HepG2 (cell line): Measurements from ENCODE around the gene ABHD12. TPM values are rescaled to one million over a fixed set of nuclear protein-coding genes. Genes with fewer than 3 reads are reported as not detected.

Experiments
- ATAC-seq: fragments of 200-7000 bp; cut with Tn5 transposase; 3 replicates; pipeline ENCODE4 v1.9.1; 2020; ENCODE audit warnings: mild to moderate bottlenecking, moderate library complexity
- BruUV-seq: library from RNA; stranded (reverse); fragments of 400-500 nt; replicated peaks from 2 replicates; lab custom pipeline; 2021; lab: Mats Ljungman, UMichigan
- CTCF ChIA-PET: fragments of 300-600 bp; formaldehyde crosslinking; extraction: SDS; loops from one replicate; lab custom pipeline; 2021; ENCODE audit warnings: low total read pairs, inconsistent platforms, low intra/inter-chr PET ratio; lab: Yijun Ruan, JAX
- POLR2A ChIA-PET: fragments of 350-600 bp; sonication (Branson Sonifier 250); formaldehyde crosslinking; loops from one replicate; lab custom pipeline; 2020; ENCODE audit warnings: antibody characterized with exemption, inconsistent platforms; lab: Yijun Ruan, JAX
- DNase-seq: peaks from one replicate; pipeline ENCODE4 v3.0.0-alpha.2; 2015; ENCODE audit warnings: low spot score
- FAIRE-seq: peaks from 3 replicates; lab custom pipeline; 2011; peaks lifted over from hg19 to GRCh38; lab: Jason Lieb, UNC
- H2AFZ ChIP-seq: one replicate; pipeline ENCODE4 v1.6.1; 2011; ENCODE audit warnings: low read length, inconsistent platforms
- H3K27ac ChIP-seq: fragments of 300-600 bp; 3 replicates; pipeline ENCODE4 v1.8.0; 2011; ENCODE audit warnings: mixed run types, mild to moderate bottlenecking, mixed read lengths, low read length, inconsistent platforms; ENCODE audit not compliant: insufficient read depth; ENCODE audit errors: extremely low read length
- H3K27me3 ChIP-seq, 2 experiments: fragments of 200-600 bp in 1 of 2; 2 replicates in 1 of 2; 3 replicates in 1 of 2; pipeline versions ENCODE4 v1.6.0 to v1.8.0; 2011; ENCODE audit warnings: low read length in 2 of 2, mild to moderate bottlenecking in 2 of 2, moderate library complexity in 2 of 2, inconsistent platforms in 1 of 2; ENCODE audit not compliant: insufficient read depth in 2 of 2, control insufficient read depth in 1 of 2
- H3K36me3 ChIP-seq, 2 experiments: fragments of 200-600 bp in 1 of 2; replicated peaks in 1 of 2; 2 replicates in 1 of 2; 3 replicates in 1 of 2; pipeline versions ENCODE4 v1.5.1 to v1.8.0; 2011; ENCODE audit warnings: low read length in 2 of 2, inconsistent platforms in 1 of 2; ENCODE audit not compliant: insufficient read depth in 2 of 2, control insufficient read depth in 1 of 2
- H3K4me1 ChIP-seq: 2 replicates; pipeline ENCODE4 v1.5.1; 2012; ENCODE audit warnings: low read length, inconsistent platforms; ENCODE audit not compliant: insufficient read depth
- H3K4me2 ChIP-seq: 2 replicates; pipeline ENCODE4 v1.6.0; 2011; ENCODE audit warnings: low read depth, low read length, inconsistent platforms
- H3K4me3 ChIP-seq, 3 experiments: fragments of 200-600 bp in 1 of 3; sonication (generic), shearing (Covaris generic) in 1 of 3; replicated peaks in 1 of 3; 2 replicates each; pipeline ENCODE4 v1.5.1; 2011 to 2016; ENCODE audit warnings: low read length in 3 of 3, inconsistent platforms in 2 of 3, low read depth in 2 of 3, mild to moderate bottlenecking in 2 of 3, control low read depth in 1 of 3, mixed read lengths in 1 of 3; ENCODE audit not compliant: insufficient read depth in 1 of 3
- H3K79me2 ChIP-seq: one replicate; pipeline ENCODE4 v1.6.1; 2011; ENCODE audit warnings: low read length, inconsistent platforms; ENCODE audit not compliant: insufficient read depth
- H3K9ac ChIP-seq: 2 replicates; pipeline ENCODE4 v1.6.0; 2011; ENCODE audit warnings: mild to moderate bottlenecking, low read depth, low read length, inconsistent platforms; ENCODE audit not compliant: insufficient read depth
- H3K9me3 ChIP-seq: 2 replicates; pipeline ENCODE4 v1.5.1; 2012; ENCODE audit warnings: mild to moderate bottlenecking, low read length
- H4K20me1 ChIP-seq: 2 replicates; pipeline ENCODE4 v1.6.0; 2011; ENCODE audit warnings: inconsistent platforms, mild to moderate bottlenecking, low read length, moderate library complexity; ENCODE audit not compliant: insufficient read depth
- FOSL2 ChIP-seq: sonication (generic); formaldehyde crosslinking; IDR thresholded peaks from 2 replicates; pipeline ENCODE4 v1.4.0; 2020; ENCODE audit warnings: missing genetic modification reagents
- NR2F6 ChIP-seq, 2 experiments: IDR thresholded peaks; 2 replicates each; pipeline ENCODE4 v1.6.1; 2016; ENCODE audit warnings: antibody characterized with exemption in 1 of 2, mild to moderate bottlenecking in 1 of 2
- WGBS: methylation state at CpG from one replicate; pipeline ENCODE4 v1.1.6; 2017; ENCODE audit warnings: low lambda C conversion rate; 5-methylcytosine and 5-hydroxymethylcytosine counted together
- in situ Hi-C: cut with HindIII; loops from 2 replicates; pipeline ENCODE4 v1.10.0; 2017; ENCODE audit warnings: low pct_unique_long_range_greater_than_20kb; ENCODE audit not compliant: extremely low pct_ligation_motif_present
- intact Hi-C: fragments of 100-400 bp; cut with micrococcal nuclease; formaldehyde crosslinking; loops from one replicate; pipeline ENCODE4 v1.10.0; 2022; ENCODE audit not compliant: unreplicated experiment
- polyA plus RNA-seq, 8 experiments: library from polyadenylated mRNA; depleted of rRNA in 3 of 8; stranded (reverse) in 7 of 8; unstranded in 1 of 8; fragments of >200 nt; fragmentation: Illumina TruSeq in 4 of 8; extraction: Trizol in 4 of 8; gene quantifications; 2 replicates each; pipeline versions ENCODE4 v1.2.1 to v1.2.3, GENCODE V29; 2011 to 2016; ENCODE audit warnings: low read depth in 4 of 8, missing spikeins in 1 of 8, mixed read lengths in 1 of 8; ENCODE audit not compliant: insufficient read depth in 1 of 8
- total RNA-seq, 5 experiments: library from RNA; depleted of rRNA; stranded (reverse); fragments of >200 nt; fragmentation: Illumina TruSeq; extraction: Trizol; gene quantifications; 2 replicates each; pipeline ENCODE4 v1.2.3, GENCODE V29; 2016; ENCODE audit warnings: low read depth in 1 of 5
- TF ChIP-seq, protein P1 (sequence below): sonication (generic); formaldehyde crosslinking; IDR thresholded peaks from 2 replicates; pipeline ENCODE4 v1.4.0; 2020; ENCODE audit warnings: mild to moderate bottlenecking, missing genetic modification reagents
- TF ChIP-seq, protein P2 (sequence below): sonication (generic); formaldehyde crosslinking; IDR thresholded peaks from 2 replicates; pipeline ENCODE4 v1.8.1; 2022; ENCODE audit warnings: mild to moderate bottlenecking, missing genetic modification reagents

ABHD12 gene
- total and polyA plus RNA-seq, 2 of the 13 experiments (the other 11 are each of a cell fraction or from before 2014, with no cell fraction given): 23.5 to 72.1 TPM

DNA sequence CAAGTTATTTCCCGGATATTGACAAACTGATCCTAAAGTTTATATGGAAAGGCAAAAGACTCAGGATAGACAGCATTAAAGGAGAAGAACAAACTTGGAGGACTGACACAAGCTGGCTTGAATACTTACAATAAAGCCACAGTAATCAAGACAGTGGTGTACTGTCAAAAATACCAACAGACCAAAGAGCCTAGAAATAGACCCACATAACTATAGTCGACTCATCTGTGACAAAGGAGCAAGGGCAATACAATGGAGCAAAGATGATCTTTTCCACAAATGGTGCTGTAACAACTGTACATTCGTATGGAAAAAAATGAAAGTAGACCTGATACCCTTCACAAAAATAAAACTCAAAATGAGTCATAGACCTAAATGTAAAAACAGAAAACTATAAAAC is 46.0 kb downstream of the ABHD12 start (continued):
- TF ChIP-seq, protein P1, sequence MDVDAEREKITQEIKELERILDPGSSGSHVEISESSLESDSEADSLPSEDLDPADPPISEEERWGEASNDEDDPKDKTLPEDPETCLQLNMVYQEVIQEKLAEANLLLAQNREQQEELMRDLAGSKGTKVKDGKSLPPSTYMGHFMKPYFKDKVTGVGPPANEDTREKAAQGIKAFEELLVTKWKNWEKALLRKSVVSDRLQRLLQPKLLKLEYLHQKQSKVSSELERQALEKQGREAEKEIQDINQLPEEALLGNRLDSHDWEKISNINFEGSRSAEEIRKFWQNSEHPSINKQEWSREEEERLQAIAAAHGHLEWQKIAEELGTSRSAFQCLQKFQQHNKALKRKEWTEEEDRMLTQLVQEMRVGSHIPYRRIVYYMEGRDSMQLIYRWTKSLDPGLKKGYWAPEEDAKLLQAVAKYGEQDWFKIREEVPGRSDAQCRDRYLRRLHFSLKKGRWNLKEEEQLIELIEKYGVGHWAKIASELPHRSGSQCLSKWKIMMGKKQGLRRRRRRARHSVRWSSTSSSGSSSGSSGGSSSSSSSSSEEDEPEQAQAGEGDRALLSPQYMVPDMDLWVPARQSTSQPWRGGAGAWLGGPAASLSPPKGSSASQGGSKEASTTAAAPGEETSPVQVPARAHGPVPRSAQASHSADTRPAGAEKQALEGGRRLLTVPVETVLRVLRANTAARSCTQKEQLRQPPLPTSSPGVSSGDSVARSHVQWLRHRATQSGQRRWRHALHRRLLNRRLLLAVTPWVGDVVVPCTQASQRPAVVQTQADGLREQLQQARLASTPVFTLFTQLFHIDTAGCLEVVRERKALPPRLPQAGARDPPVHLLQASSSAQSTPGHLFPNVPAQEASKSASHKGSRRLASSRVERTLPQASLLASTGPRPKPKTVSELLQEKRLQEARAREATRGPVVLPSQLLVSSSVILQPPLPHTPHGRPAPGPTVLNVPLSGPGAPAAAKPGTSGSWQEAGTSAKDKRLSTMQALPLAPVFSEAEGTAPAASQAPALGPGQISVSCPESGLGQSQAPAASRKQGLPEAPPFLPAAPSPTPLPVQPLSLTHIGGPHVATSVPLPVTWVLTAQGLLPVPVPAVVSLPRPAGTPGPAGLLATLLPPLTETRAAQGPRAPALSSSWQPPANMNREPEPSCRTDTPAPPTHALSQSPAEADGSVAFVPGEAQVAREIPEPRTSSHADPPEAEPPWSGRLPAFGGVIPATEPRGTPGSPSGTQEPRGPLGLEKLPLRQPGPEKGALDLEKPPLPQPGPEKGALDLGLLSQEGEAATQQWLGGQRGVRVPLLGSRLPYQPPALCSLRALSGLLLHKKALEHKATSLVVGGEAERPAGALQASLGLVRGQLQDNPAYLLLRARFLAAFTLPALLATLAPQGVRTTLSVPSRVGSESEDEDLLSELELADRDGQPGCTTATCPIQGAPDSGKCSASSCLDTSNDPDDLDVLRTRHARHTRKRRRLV: no peak
- TF ChIP-seq, all 625 proteins: peak for 0

DNA sequence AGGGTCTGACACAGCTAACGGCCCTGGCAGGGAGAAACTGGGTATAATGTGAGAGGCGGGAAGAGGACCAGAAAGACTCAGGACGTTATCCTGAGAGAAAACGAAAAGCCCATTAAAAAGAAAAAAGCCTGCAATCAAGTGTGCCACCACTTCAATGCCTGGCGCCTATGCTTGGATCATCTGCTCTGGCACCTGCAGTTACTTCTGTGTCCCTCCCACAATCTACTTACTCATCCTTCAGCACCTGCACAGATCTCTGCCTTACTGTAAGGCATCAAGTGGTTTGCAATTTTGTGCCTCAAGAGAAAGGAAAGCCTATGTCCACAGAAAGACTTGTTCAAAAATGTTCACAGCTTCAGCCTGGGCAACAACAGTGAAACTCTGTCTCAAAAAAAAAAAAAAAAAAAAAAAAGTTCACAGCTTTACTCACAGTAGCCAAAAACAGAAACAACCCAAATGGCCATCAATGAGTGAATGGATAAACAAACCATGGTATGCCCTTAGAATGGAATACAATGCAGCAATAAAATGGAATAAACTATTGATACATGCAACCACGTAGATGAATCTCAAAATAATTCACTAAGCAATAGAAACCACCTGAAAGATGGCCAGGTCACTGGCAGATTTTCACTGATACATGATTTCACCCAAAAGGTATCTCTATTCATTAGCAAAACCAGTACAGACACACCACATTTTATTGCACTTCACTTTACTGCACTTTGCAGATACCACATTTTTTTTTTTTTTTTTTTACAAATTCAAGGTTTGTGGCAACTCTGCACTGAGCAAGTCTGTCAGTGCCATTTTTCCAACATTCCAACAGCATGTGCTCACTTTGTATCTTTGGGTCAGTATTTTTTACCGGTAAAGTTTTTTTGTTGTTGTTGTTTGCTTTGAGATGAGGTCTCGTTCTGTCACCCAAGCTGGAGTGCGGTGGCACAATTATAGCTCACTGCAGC is 48.6 kb downstream of the ABHD12 start:
- H2AFZ ChIP-seq: no peak overlapping the region
- H3K9me3 ChIP-seq: no peaks in the 10 kb centered on the region
- no peak overlapping the region for H3K9ac ChIP-seq
- intact Hi-C loops (no loop called here), in situ Hi-C loops (no loop called here)
- DNase-seq: no peak
- no TSS peak for BruUV-seq
- no peak overlapping the region for H3K27ac ChIP-seq
- no peak for FAIRE-seq
- ATAC-seq: no peak
- H3K36me3 ChIP-seq: no peaks in the 10 kb centered on the region
- H3K4me3 ChIP-seq: no peak overlapping the region
- peaks cover 40% of the 10 kb centered on the region for H3K79me2 ChIP-seq
- ChIA-PET CTCF (no interaction called here), POLR2A (interaction anchor here (0.6 kb wide), 1 partner anchor 184 kb away, joined by 3 read pairs; no protein-coding TSS in a partner anchor)
- peaks cover 39% of the 10 kb centered on the region for H3K4me1 ChIP-seq
- no peak overlapping the region for H3K4me2 ChIP-seq
- no peaks in the 10 kb centered on the region for H3K27me3 ChIP-seq
- 92% methylated on average over 9 of the region's 9 CpGs for WGBS
- peaks cover 4% of the 10 kb centered on the region; the same call in 1 of the 2 replicates for H4K20me1 ChIP-seq
- TF ChIP-seq NR2F6 (IDR thresholded peaks at IDR 0.05) (no peak), NR2F6 (CRISPR knock-in tag; IDR thresholded peaks at IDR 0.05) (no peak), FOSL2 (CRISPR knock-in tag) (no peak)
- TF ChIP-seq, protein P2, sequence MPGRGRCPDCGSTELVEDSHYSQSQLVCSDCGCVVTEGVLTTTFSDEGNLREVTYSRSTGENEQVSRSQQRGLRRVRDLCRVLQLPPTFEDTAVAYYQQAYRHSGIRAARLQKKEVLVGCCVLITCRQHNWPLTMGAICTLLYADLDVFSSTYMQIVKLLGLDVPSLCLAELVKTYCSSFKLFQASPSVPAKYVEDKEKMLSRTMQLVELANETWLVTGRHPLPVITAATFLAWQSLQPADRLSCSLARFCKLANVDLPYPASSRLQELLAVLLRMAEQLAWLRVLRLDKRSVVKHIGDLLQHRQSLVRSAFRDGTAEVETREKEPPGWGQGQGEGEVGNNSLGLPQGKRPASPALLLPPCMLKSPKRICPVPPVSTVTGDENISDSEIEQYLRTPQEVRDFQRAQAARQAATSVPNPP (CRISPR knock-in tag): no peak
